HG03064 (cell line): ENCODE results near the gene HRH2.

Experiments
- ATAC-seq: cut with Tn5 transposase; IDR thresholded peaks from one replicate; pipeline ENCODE4 v1.9.1; 2021; ENCODE audit warnings: low read depth; ENCODE audit not compliant: unreplicated experiment

HRH2 gene

DNA sequence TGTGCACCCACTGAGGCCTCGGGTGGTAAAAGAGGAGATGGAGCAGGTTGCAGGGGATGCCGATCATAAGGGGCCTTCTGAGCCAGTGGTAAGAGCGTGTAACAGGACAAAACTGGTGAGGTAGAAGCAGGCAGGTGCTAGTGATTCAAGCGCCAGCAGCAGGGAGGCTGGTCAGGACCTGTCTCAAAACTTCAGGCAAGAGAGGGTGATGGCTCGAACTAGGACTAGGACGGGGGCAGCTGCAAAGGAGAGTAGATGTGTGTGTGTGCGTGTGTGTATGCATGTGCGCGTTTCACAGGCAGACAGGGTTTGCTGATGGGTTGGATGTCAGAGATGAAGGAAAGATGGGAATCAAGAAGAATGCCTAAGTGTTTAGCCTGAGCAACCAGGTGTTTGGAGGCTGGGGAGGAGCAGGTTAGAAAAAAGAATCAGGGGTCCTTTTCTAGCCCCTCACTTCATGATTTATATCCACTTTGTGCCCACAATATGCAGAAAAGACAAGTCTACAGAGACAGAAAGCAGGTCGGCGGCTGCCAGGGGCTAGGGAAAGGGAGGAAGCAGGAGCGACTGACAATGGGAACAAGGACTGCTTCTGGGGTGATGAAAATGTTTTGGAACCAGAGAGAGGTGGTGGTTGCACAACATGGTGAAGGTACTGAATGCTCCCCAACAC is 15.2 kb downstream of the HRH2 start:
- ATAC-seq = no peak

DNA sequence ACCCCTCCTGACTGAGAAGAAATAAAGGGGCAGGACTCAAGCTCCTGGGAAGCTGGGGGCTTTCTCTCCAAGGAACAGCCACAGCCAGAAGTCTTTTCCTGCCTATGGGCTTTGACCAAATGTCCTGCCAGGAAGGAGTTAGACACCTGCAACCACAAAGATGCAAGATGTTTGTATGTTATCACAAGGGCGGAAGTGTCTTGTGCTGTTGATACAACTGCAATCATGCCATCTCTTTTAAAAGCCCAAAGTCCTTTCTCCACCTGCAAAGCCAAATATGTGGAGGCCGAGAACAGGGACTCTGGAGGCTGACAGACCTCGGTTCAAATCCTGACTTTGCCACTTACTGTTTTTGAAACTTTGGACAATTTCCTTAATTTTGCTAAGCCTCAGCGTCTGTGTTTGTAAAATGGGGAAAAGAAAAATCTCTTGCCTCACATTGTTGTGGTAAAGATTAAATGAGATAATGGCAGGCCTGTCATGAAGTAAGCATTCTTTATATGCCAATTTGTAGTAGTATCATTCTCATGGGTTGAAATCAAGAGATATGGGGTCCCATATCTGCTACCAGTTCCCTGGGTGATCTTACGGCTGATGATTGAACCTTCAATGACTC is 17.0 kb downstream of the HRH2 start:
- ATAC-seq = no peak

DNA sequence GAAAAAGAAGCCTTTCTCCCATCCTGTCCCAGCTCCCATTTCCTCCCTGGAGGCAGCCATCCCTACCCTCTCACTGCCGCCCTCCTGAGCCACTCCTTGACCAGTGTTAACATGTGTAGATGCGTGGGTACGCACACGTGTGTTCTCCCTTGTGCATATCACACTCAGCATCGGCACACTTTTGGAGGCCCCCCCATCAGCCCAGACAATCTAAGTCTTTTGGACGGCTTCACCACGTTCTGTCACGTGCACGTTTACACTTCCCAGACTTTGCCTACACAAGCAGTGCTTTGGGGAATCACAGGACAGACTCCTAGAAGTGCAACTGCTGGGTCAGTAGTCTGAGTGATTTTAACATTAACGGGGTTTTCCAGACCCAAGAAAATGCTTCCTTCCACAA is 18.0 kb downstream of the HRH2 start:
- ATAC-seq = no peak

DNA sequence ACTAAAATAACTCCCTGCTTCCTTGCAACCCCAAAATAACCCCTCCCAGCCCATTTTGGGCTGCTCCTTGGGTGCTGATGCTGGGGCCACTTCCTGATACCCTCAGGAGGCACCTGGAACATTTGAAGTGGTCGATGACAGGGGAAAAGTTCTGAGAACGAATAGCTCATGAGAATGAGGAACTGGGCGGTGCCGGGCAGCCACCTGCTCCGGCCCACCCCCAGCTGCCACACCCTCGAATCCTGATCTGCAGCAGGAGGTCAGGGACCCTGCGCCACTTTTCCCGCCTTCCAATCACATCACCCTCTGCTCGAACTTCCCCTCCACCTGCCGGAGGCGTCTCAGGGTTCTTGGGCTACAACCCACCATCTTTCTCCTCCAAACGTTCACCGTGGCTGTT is 19.7 kb downstream of the HRH2 start:
- ATAC-seq = no peak

DNA sequence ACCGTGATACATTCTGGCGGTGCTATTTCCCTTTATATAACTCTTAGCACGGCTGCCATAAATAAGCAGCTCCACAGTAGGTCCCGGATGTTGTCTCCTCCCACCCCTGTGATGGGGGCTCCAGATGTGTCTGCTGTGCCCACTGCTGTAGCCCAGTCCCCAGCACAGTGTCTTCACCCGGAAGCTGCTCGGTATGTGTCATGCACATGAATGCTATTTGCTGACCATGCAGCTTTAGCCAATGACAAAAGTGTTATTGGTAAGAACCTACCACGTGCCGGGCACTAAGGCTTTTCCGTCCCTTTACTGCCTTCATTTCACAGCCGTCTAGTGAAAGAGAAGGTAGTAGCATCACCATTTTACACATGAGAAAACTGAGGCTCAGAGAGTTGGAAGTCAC is 20.2 kb downstream of the HRH2 start:
- no peak for ATAC-seq

DNA sequence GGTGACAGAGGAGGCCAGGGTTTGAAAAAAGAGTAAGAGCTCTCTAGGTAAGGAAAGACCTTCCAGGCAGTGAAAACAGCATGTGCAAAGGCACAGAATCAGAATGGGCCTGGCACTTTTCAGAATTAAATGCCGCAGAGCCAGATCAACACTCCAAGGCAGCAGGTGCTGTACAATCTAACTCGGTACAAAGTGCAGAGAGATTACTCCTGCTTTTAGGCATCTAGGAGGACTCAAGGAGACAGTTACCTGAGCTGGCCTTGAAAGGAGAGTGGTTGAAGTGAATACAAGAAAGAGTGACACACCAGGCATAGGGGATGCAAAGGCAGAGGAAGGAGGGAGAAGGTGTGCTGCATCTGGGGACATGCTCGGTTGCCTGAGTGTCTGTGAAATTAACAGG is 21.5 kb downstream of the HRH2 start:
- ATAC-seq = no peak

DNA sequence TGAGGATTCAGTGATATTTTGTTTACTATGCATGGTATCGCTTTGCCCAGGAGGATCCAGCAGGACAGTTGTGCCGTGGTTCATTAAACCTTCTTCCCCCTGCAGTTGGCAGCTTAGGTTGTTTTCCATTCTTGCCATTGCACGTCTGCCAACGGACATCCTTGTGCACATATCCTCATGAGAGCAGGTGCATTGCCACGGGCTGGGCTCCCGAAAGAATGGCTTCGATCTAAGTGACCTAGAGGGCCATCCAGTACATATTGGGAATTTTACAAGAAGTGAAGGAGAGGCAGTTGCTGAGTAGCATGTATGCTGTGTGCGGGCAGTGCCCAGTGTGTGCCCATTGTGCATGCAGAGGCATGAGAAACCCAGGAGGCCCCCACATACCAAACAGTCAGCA is 22.1 kb downstream of the HRH2 start:
- ATAC-seq = no peak

DNA sequence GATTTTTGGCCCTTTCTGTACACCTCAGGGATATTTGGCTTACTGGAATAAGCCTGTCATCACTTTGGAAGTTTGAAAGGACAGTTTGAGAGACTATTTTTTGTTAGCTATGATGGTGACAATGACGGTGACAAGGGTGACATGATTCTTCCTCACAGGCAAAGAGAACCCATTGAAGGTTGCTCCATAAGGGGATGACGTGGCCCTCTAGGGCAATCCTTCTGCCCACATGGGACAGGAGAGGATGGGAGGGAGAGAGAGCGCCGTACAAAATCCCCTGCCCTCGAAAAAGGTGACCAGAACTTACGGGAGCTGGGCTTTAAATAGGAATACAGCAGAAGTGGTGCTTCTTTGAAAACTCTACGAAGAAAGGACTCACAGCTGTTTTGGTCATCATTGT is 22.6 kb downstream of the HRH2 start:
- no peak for ATAC-seq

DNA sequence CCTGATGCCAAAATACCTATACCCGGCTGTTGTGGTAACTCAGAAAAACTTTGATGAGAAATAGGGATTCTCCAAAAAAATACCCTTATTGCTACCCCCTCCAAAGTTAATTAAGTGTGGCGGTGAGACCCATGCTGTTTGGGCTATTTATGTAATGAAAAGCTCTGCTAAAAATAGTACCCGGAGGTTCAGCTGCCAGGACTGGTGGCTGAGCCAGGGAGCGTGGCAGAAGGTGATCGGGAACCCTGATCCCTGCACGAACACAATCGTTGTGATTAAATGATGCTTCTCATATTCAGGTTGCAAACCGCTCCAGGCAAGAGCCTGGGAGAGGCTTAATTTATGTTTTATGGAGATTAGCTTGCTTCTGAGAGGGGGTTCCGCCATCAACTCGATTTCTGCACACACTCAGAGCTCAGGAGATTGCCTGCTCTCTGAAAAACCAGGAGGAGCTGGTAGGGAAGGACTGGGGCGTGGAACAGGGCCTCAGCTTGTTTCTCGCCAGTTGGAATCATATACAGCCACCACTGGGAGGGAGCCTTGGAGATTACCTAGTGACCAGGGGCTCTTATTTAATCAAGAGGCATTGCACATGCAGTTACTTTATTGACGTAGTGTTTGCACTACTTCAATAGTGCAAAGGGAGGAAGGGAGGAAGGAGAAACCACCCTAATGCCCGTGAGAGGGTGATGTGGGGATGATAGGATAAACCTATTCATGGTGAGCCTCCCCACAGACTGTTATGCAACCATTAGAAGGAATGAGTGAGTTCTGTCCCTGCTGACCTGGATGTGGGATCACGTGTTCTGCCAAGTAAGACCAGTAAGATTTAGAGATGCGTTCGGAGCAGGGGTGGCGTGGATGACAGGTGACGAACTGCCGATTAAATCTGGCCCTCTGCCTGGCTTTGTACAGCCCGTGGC is 23.4 kb downstream of the HRH2 start:
- no peak for ATAC-seq

DNA sequence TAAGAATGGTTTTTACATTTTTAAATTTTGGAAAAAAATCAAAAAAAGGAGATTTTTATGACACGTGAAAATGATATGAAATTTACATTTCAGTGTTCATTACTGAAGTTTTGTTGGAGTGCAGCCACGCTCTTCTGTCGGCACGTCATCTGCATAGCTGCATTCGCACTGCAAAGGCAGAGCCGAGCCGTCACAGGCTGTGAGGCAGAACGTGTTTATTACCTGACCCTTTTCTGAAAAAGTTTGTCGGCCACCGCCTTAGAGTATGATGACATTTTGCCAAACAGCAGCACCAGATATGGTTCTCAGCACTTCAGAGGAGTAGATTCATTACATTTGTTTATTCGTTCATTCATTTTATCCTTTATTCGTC is 24.1 kb downstream of the HRH2 start:
- no peak for ATAC-seq

DNA sequence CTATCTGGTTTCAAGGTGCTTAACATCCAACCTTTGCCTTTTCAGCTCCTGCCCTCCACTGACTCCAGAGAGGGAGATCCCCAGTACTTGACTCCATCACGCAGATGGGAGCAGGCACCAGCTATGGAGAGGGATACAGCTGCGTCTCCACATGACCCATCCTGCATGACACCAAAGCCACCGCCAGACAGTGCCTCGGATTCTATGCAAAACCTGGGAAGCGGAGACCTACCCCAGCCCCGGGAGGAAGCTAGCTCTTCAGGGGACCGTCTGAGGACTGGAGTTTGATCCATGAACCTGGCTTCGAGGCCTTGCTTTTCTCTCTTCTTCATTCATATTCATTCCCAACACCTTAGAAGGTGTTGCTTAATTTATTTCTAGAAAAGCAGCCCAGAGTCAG is 24.8 kb downstream of the HRH2 start:
- no peak for ATAC-seq

DNA sequence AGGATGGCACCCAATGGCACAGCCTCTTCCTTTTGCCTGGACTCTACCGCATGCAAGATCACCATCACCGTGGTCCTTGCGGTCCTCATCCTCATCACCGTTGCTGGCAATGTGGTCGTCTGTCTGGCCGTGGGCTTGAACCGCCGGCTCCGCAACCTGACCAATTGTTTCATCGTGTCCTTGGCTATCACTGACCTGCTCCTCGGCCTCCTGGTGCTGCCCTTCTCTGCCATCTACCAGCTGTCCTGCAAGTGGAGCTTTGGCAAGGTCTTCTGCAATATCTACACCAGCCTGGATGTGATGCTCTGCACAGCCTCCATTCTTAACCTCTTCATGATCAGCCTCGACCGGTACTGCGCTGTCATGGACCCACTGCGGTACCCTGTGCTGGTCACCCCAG is 25.4 kb downstream of the HRH2 start:
- no peak for ATAC-seq

DNA sequence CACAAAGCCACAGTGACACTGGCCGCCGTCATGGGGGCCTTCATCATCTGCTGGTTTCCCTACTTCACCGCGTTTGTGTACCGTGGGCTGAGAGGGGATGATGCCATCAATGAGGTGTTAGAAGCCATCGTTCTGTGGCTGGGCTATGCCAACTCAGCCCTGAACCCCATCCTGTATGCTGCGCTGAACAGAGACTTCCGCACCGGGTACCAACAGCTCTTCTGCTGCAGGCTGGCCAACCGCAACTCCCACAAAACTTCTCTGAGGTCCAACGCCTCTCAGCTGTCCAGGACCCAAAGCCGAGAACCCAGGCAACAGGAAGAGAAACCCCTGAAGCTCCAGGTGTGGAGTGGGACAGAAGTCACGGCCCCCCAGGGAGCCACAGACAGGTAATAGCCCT is 26.1 kb downstream of the HRH2 start:
- ATAC-seq = no peak

DNA sequence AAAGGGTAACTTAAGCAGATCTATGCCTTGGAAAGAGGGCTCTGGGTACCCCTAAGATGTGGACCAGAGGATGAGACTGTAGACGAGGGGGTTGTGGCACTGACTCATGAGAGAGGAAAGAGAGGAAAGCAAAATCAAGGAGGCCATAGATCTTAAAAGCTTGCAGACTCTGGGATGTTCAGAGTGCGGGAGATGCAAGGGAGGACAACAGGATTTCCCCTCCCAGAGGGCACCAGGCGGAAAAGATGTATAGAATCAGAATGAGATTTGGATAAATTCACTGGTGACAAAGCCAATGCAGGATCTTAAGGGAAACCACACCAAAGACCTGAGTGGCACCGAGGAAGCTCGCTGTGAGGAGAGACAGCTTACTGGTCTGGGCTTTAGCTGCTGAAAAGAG is 27.1 kb downstream of the HRH2 start:
- no peak for ATAC-seq

DNA sequence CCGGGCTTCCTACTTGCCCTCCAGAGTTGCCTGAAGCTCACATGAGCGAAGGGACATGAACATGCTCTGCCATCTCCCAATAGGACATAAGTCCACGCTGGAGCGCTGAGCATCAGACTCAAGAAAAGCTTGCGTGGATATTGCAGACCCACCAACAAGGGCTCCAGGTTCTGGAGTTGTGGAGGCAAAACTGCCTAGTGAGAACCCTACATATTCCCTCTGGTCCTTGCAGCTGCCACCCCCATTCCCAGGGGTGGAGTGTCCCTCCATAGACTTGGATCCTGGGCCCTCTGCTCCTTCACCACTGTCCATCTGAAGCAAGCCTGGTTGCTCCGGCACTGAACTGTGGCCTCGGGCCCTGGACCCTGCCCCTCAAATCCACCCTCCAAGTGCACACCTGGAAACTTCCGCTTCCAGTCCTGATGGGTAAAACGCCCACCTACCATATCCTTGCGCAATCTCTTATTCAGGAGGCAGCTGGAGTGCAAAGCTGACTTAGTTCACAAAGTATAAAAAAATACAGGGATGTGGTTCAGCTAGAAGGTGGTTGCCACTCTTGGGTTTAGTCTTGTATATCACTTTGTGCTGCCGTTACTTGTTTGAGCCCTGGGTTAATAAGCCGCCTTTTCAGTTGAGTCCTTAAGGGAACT is 28.0 kb downstream of the HRH2 start:
- no peak for ATAC-seq

DNA sequence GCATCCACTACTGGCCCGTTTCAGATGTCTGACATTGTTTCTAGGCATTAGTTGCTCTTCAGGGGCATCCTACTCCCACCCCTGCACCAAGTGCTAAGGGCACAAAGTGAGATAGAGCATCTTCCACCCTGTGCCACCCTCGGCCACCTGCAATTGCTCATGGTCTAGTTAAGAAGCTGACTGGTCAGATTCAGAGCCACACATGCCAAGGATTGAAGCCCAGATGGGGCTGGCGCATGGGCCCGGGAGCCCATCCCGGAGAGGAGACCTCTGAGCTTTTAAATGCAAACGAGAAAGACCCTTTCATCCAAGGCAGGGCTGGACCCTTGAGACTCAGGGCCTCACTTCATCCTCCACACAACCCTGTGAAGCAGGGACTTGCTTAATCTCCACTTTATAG is 28.5 kb downstream of the HRH2 start:
- no peak for ATAC-seq

DNA sequence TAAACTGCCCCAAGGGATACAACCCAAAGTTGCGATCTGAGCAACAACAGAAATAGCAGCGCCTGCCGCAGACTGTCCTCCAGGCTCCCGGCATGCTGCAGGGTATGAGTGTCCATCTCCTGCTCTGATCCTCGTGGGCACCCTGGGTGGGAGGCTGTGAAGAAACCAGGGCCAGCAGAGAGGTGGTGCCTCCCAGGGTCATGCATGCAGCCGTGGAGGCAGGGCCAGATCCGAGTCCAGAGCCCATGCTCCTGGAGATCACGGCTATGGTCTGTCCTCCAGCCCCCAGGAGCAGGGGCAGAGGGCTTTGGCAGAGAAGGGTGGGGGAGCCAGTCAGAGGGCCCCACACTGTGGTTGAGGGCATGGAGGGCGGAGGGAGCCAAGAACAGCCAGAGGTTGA is 29.0 kb downstream of the HRH2 start:
- no peak for ATAC-seq

DNA sequence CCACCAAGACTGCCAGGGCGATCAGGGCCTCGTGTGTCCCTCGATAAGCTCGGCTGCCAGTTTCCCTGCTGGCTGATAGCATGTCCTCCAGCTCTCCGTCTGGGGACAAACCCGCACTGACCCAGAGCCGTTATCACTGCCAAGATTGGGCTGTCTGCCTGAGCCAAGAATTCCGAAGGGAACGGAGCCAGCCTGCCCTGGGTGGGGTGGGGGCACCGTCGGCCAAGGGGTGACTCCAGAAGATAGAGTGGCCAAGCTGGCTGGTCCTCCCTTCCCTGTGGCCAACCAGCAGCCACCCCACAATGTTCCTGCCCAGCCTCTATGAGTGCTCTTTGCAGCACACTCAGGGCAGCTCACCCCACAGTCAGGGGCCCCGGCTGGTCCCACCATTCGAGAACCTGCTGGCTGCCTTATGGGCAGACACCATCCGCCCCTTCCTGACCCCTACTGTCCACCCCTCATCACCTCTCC is 29.4 kb downstream of the HRH2 start:
- ATAC-seq = no peak

DNA sequence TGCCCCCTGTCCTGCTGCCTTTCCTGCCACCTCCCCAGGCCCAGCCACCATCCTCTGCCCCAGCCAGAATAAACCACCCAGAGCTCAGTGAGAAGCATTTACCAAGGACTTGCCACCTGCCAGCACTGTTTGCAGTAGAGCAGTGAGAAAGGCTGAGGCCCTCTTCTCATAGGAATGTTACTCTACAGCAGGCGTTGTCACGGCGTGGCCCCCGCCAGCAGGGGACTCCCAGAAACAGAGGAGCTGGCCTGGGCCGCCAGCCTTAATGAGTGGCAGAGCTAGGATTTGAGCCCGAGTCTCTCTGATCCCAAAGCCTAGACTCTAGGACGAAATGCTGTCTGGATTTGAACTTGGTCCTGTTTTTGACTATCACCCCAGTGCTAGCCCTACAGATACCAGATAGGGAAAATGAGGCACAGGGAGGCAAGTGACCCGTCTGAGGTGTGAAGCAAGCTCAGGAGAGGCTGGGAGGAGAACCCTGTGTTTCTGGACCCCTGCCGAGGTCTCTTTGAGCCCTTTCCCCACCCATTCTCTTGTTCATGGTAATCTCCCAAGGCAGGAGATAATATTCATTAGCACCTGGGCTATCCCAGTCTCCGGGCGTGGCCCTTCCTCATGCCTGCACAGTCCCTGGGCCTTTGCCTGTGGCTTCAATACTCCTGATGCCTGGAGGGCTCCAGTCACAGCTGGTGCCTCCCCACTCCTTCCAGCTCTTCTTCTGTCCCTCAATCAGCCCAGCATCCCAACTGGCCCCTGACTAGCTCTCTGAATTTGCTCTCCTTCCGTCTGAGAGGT is 30.7 kb downstream of the HRH2 start:
- no peak for ATAC-seq
